Panc1 (cell line): ENCODE results near the gene LTF.

Experiments
- CTCF ChIP-seq: fragments of 450-650 bp; IDR thresholded peaks from 2 replicates; pipeline ENCODE4 v1.5.1; 2017; ENCODE audit warnings: mild to moderate bottlenecking
- REST ChIP-seq, 2 experiments: IDR thresholded peaks; 2 replicates each; pipeline ENCODE4 v1.6.1; 2011 to 2012; ENCODE audit warnings: low read depth in 2 of 2, control low read depth in 1 of 2, low read length in 1 of 2, mild to moderate bottlenecking in 1 of 2, moderate library complexity in 1 of 2; ENCODE audit not compliant: insufficient read depth in 1 of 2
- SIN3A ChIP-seq: IDR thresholded peaks from 2 replicates; pipeline ENCODE4 v1.6.1; 2012; ENCODE audit warnings: low read depth, mild to moderate bottlenecking, low read length, moderate library complexity, borderline replicate concordance; ENCODE audit not compliant: insufficient read depth

GRCh38 chr3:46410669-46411068, 54.0 kb downstream of the LTF start:
- TF ChIP-seq CTCF (no peak), SIN3A (no peak), REST (IDR thresholded peaks at IDR 0.05; ENCODE audit: insufficient read depth in 1 of 2, low read depth in 2 of 2, low read length in 1 of 2) (no peak)
